SU-DHL-6 (cell line): ENCODE data around the gene DNASE1.

ENCODE experiments used
- H2AFZ ChIP-seq: fragments of 200-600 bp; sonication (generic); 2 replicates; pipeline ENCODE4 v1.6.1; 2014; ENCODE audit warnings: low read depth, mild to moderate bottlenecking, moderate library complexity, mixed read lengths, antibody characterized with exemption, low read length; ENCODE audit not compliant: severe bottlenecking
- H3F3A ChIP-seq: fragments of 200-600 bp; shearing (Covaris generic); 2 replicates; pipeline ENCODE4 v1.6.0; 2016; ENCODE audit warnings: antibody characterized with exemption, mild to moderate bottlenecking; ENCODE audit not compliant: insufficient read depth
- H3K27ac ChIP-seq: fragments of 200-600 bp; sonication (generic); 2 replicates; pipeline ENCODE4 v1.5.1; 2016; ENCODE audit warnings: low read depth, mild to moderate bottlenecking, low read length, moderate library complexity, mixed read lengths
- H3K27me3 ChIP-seq: fragments of 200-600 bp; sonication (generic), shearing (Covaris generic); 2 replicates; pipeline ENCODE4 v1.6.0; 2014; ENCODE audit warnings: mild to moderate bottlenecking, low read length
- H3K36me3 ChIP-seq: fragments of 200-600 bp; sonication (generic); 2 replicates; pipeline ENCODE4 v1.6.1; 2014; ENCODE audit warnings: mild to moderate bottlenecking, low read length, mixed read lengths
- H3K4me2 ChIP-seq: fragments of 300-600, 200-600 bp; shearing (Covaris generic), sonication (generic); 2 replicates; pipeline ENCODE4 v1.6.0; 2014; ENCODE audit warnings: low read length, low read depth, mild to moderate bottlenecking; ENCODE audit not compliant: poor library complexity, severe bottlenecking
- H3K4me3 ChIP-seq: fragments of 200-600 bp; sonication (generic); 2 replicates; pipeline ENCODE4 v1.5.1; 2014; ENCODE audit warnings: antibody characterized with exemption, low read length, mild to moderate bottlenecking, mixed read lengths; ENCODE audit not compliant: insufficient read depth, poor library complexity, severe bottlenecking
- H3K79me2 ChIP-seq: fragments of 200-600 bp; sonication (generic); 2 replicates; pipeline ENCODE4 v1.6.1; 2014; ENCODE audit warnings: mild to moderate bottlenecking, low read length, moderate library complexity; ENCODE audit not compliant: insufficient read depth
- H3K9ac ChIP-seq: fragments of 200-600 bp; sonication (generic); 2 replicates; pipeline ENCODE4 v1.7.0; 2014; ENCODE audit warnings: mild to moderate bottlenecking, low read length
- H3K9me2 ChIP-seq: fragments of 200-600 bp; sonication (generic); replicated peaks from 2 replicates; pipeline ENCODE4 v1.6.1; 2014; ENCODE audit warnings: low read length; ENCODE audit not compliant: insufficient read depth
- H3K9me3 ChIP-seq: fragments of 200-600 bp; sonication (generic); 2 replicates; pipeline ENCODE4 v1.6.1; 2014; ENCODE audit warnings: low read length, mixed read lengths; ENCODE audit not compliant: insufficient read depth
- H4K20me1 ChIP-seq: fragments of 200-600 bp; sonication (generic); 2 replicates; pipeline ENCODE4 v1.6.1; 2014; ENCODE audit warnings: low read depth, mild to moderate bottlenecking, antibody characterized with exemption, low read length, moderate library complexity, mixed read lengths
- EZH2phosphoT487 ChIP-seq: fragments of 200-600 bp; sonication (generic), shearing (Covaris generic); conservative IDR thresholded peaks from 2 replicates; pipeline ENCODE4 v1.6.1; 2018; ENCODE audit warnings: mild to moderate bottlenecking, antibody characterized with exemption, low read length, moderate library complexity, mixed read lengths
- TF ChIP-seq, protein P1 (sequence below): fragments of 200-600 bp; sonication (generic); IDR thresholded peaks from one replicate; pipeline ENCODE4 v1.5.1; 2017; ENCODE audit warnings: antibody characterized with exemption, mild to moderate bottlenecking, low read length, moderate library complexity; ENCODE audit not compliant: insufficient read depth, poor library complexity, severe bottlenecking

DNASE1 gene

DNA sequence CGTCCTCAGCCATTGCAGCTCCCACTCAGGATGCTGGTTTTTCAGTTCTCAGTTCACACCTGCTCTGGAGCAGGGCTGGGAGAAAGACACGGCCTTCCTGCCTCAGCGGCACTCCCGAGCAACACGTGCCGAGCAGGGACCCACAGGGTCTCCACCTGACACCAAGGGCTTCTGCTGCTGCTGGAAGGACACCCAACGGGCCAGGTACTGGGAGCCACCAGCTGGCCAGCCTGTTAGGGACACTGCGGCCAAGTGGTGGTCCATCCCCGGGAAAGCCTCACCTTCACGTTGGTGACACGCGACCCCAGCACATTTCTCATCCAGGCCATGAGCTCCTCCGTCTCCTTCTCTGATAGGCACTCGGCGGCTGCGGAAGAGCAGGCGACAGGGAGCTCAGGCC, 8.1 kb downstream of the DNASE1 start:
- Histone ChIP-seq H3K27me3 (no peaks in the 10 kb centered on the region), H3K4me3 (no peak overlapping the region), H3K9me2 (no peaks in the 10 kb centered on the region), H3F3A (peaks cover 39% of the 10 kb centered on the region), H2AFZ (no peak overlapping the region), H3K4me2 (no peak overlapping the region), H3K9me3 (no peaks in the 10 kb centered on the region), H3K27ac (no peak overlapping the region), H4K20me1 (no peaks in the 10 kb centered on the region), H3K36me3 (peaks cover 7% of the 10 kb centered on the region; the same call in 1 of the 2 replicates), H3K79me2 (no peaks in the 10 kb centered on the region), H3K9ac (no peak overlapping the region)
- no peak for TF ChIP-seq EZH2phosphoT487
- TF ChIP-seq, protein P1, sequence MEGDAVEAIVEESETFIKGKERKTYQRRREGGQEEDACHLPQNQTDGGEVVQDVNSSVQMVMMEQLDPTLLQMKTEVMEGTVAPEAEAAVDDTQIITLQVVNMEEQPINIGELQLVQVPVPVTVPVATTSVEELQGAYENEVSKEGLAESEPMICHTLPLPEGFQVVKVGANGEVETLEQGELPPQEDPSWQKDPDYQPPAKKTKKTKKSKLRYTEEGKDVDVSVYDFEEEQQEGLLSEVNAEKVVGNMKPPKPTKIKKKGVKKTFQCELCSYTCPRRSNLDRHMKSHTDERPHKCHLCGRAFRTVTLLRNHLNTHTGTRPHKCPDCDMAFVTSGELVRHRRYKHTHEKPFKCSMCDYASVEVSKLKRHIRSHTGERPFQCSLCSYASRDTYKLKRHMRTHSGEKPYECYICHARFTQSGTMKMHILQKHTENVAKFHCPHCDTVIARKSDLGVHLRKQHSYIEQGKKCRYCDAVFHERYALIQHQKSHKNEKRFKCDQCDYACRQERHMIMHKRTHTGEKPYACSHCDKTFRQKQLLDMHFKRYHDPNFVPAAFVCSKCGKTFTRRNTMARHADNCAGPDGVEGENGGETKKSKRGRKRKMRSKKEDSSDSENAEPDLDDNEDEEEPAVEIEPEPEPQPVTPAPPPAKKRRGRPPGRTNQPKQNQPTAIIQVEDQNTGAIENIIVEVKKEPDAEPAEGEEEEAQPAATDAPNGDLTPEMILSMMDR = no peak

DNA sequence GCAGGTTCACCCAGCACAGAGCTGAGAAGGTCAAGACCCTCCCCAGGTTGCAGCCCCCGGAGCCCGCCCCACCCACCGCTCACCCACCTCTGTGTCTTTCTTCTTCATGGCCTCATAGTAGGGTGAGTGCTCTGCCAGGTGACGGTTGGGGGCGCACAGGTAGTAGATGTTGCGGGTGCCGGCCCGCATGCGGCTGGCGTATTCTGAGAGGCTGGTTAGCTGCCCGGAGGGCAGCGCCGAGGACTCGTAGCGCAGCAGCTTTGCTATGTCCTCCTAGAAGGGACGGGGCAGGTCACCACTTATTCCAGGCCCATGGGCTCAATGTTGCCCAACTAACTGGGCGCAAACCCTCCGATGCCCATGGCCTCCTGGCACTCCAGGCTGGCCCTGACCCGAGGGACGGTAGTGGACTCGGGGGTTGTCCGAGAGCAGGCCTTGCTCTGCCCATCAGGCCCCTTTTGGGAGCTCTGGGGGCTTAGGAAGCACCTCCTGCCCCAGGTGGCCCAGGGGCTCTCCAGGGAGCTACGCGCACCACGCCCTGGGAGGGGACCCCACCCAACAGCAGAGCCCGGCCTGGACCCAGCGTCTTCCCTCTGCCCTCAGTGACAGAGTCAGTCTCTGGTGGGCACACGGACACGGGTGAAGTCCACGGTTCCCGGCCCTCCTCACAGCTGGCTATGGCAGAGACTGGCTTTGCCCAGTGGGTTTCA, 9.9 kb downstream of the DNASE1 start:
- Histone ChIP-seq H3K36me3 (0 out of 2 replicates have a peak, but pooled peaks cover 4% of the 10 kb centered on the region), H3K27me3 (no peaks in the 10 kb centered on the region), H2AFZ (no peak overlapping the region), H3K9me3 (no peaks in the 10 kb centered on the region), H4K20me1 (no peaks in the 10 kb centered on the region), H3K9me2 (no peaks in the 10 kb centered on the region), H3K79me2 (no peaks in the 10 kb centered on the region), H3K27ac (no peak overlapping the region), H3K4me3 (no peak overlapping the region), H3F3A (peaks cover 34% of the 10 kb centered on the region), H3K9ac (no peak overlapping the region), H3K4me2 (no peak overlapping the region)
- TF ChIP-seq, protein P1 = no peak
- no peak for TF ChIP-seq EZH2phosphoT487

DNA sequence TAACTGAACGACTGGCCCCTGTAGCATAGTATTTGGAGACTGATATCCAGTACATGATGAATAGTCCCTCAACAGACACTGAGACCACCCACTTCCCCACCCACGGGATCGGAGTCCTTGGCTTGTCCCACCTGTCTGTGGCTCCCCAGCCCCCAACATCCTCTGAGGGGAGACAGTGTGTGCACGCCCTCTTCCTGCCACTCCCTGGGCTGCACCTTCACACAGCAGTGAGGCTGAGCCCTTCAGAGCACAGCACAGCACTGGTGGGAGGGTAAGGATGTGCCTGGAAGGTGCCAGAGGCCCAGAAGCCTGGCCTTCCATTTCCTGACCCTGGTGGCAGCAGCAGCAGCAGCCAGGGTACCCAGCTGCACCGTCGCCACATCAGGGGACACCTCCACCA, 11.0 kb downstream of the DNASE1 start:
- Histone ChIP-seq H3K4me3 (no peak overlapping the region), H3K27me3 (no peaks in the 10 kb centered on the region), H2AFZ (no peak overlapping the region), H3K4me2 (no peak overlapping the region), H3K9me3 (no peaks in the 10 kb centered on the region), H4K20me1 (no peaks in the 10 kb centered on the region), H3K9me2 (no peaks in the 10 kb centered on the region), H3K79me2 (no peaks in the 10 kb centered on the region), H3K9ac (no peak overlapping the region), H3K36me3 (0 out of 2 replicates have a peak, but pooled peaks cover 2% of the 10 kb centered on the region), H3K27ac (no peak overlapping the region), H3F3A (peaks cover 22% of the 10 kb centered on the region)
- TF ChIP-seq EZH2phosphoT487 = no peak
- TF ChIP-seq, protein P1 = no peak
